HG03439 (cell line): ENCODE results near the gene WDR26.
"Not testable (repeated sequence)": the region's sequence is repeated elsewhere in the genome, so short reads cannot be mapped to it uniquely, and the experiment has no call there.

ENCODE experiments used
- ATAC-seq: cut with Tn5 transposase; IDR thresholded peaks from one replicate; pipeline ENCODE4 v1.9.1; 2021; ENCODE audit warnings: mild to moderate bottlenecking, moderate library complexity; ENCODE audit not compliant: unreplicated experiment

WDR26 gene

GRCh38 chr1:224433701-224434672 lies 610 bp downstream of the WDR26 start:
- ATAC-seq = peak; percentile 7

- no peak for ATAC-seq
These were observed 1.4 kb downstream of the WDR26 start for GRCh38 chr1:224433041-224433691.

- no peak for ATAC-seq
These were observed 1.9 kb downstream of the WDR26 start for GRCh38 chr1:224432672-224433040.

- no peak for ATAC-seq
These were observed 2.5 kb downstream of the WDR26 start for GRCh38 chr1:224432146-224432545.

GRCh38 chr1:224431726-224432125 lies 2.9 kb downstream of the WDR26 start:
- no peak for ATAC-seq

- ATAC-seq = no peak
These were observed 4.0 kb downstream of the WDR26 start for GRCh38 chr1:224430511-224431113.

- no peak for ATAC-seq
These were observed 4.8 kb downstream of the WDR26 start for GRCh38 chr1:224429616-224430326.

GRCh38 chr1:224428713-224429112 lies 5.9 kb downstream of the WDR26 start:
- not testable (repeated sequence) for ATAC-seq

GRCh38 chr1:224427346-224427745 lies 7.3 kb downstream of the WDR26 start:
- ATAC-seq = no peak

- ATAC-seq = not testable (repeated sequence)
These were observed 7.7 kb downstream of the WDR26 start for GRCh38 chr1:224426869-224427268.

- ATAC-seq = no peak
These were observed 9.2 kb downstream of the WDR26 start for GRCh38 chr1:224425279-224425884.

- ATAC-seq = no peak
These were observed 14.5 kb downstream of the WDR26 start for GRCh38 chr1:224420106-224420505.

- no peak for ATAC-seq
These were observed 22.8 kb downstream of the WDR26 start for GRCh38 chr1:224411766-224412165.

- ATAC-seq = no peak
These were observed 26.4 kb downstream of the WDR26 start for GRCh38 chr1:224408294-224408590.

- ATAC-seq = no peak
These were observed 26.9 kb downstream of the WDR26 start for GRCh38 chr1:224407571-224408293.

GRCh38 chr1:224406216-224406615 lies 28.4 kb downstream of the WDR26 start:
- no peak for ATAC-seq

- ATAC-seq = no peak
These were observed 29.0 kb downstream of the WDR26 start for GRCh38 chr1:224405604-224405970.

GRCh38 chr1:224404916-224405603 lies 29.5 kb downstream of the WDR26 start:
- ATAC-seq = no peak

- ATAC-seq = no peak
These were observed 32.0 kb downstream of the WDR26 start for GRCh38 chr1:224402472-224403036.
